ENCODE measurements around the gene FXYD1. TPM values are rescaled to one million over a fixed set of nuclear protein-coding genes. Genes with fewer than 3 reads are reported as not detected.
A peak's percentile ranks its signal among the peaks of the same experiment; 100 is the strongest.

Gene FXYD1
- total and polyA plus RNA-seq, 12 donors = 251 to 819 (median 578) TPM

DNA sequence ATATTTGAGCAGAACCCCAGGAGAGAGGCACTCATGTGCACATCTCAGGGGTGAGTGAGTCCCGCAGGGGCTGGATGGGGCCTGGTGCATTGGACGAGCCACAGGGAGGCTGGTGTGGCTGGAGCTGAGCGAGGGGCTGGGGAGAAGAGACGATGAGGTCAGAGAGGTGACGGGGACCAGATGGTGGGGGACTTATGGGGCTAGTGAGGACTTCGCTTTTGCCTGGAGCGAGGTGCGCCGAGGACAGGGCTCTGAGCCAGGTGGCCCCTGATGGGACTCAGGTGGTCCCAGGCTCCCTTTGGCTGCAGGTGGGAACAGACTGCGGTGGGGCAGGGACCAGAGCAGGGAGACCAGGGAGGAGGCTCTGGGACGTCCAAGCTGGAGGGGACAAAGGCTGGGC, 29.9 kb upstream of the FXYD1 start:
- TF ChIP-seq, protein P1, sequence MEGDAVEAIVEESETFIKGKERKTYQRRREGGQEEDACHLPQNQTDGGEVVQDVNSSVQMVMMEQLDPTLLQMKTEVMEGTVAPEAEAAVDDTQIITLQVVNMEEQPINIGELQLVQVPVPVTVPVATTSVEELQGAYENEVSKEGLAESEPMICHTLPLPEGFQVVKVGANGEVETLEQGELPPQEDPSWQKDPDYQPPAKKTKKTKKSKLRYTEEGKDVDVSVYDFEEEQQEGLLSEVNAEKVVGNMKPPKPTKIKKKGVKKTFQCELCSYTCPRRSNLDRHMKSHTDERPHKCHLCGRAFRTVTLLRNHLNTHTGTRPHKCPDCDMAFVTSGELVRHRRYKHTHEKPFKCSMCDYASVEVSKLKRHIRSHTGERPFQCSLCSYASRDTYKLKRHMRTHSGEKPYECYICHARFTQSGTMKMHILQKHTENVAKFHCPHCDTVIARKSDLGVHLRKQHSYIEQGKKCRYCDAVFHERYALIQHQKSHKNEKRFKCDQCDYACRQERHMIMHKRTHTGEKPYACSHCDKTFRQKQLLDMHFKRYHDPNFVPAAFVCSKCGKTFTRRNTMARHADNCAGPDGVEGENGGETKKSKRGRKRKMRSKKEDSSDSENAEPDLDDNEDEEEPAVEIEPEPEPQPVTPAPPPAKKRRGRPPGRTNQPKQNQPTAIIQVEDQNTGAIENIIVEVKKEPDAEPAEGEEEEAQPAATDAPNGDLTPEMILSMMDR (IDR thresholded peaks at IDR 0.05) = no peak
- no peak overlapping the region for H3K27ac ChIP-seq
- ATAC-seq = no peak

DNA sequence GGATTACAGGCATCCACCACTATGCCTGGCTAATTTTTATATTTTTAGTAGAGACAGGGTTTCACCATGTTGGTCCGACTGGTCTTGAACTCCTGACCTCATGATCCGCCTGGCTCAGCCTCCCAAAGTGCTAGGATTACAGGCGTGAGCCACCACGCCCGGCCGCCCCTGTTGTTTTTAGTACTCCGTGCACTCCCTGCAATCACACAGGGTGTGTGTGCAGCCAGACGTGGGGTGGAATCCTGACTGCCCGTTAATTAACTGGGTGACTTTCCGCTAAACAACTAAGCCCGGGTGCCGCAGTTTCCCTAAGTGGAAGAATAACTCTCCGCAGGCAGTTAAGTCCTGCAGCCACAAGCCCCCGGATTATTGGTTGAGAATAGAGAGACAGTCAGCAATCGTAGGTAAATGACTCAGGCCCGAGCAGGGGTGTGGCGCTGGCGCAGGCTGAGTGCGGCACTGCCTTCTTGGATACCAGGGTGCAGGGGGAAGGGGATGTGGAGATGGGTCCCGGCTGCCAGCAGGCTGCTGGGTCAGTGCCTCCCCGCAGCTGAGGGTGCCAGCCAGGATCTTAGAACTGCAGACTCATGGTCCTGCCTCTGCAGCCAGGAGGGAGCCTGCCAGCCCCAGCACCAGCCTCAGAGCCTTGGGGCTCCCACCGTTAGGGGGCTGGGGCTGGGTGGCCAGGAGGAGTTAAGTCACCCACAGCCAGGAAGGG, 29.1 kb upstream of the FXYD1 start:
- Histone ChIP-seq H3K4me3 (no peak overlapping the region), H3K27ac (no peak overlapping the region), H3K4me1 (peaks cover 0 to 7% (median 4%) of the 10 kb centered on the region in 9 donors), H3K27me3 (peaks cover 0 to 3% (median 0%) of the 10 kb centered on the region in 7 donors), H3K36me3 (no peaks in the 10 kb centered on the region), H3K9me3 (no peaks in the 10 kb centered on the region)
- 81 to 84% methylated on average over 22 of the region's 22 CpGs for WGBS, 2 donors
- TF ChIP-seq, protein P1 (IDR thresholded peaks at IDR 0.05) = no peak
- ATAC-seq (peak in 2 of 8 donors; percentile 21 to 25), DNase-seq (no peak)
- intact Hi-C loops (cut with DNase I) = no loop called here

More for the DNA sequence above, 29.9 kb upstream of the FXYD1 start:
- WGBS, 2 donors = 84 to 86% methylated on average over 11 of the region's 11 CpGs
- H3K4me1 ChIP-seq = peaks cover 0 to 4% (median 0%) of the 10 kb centered on the region in 9 donors
- H3K36me3 ChIP-seq = no peaks in the 10 kb centered on the region
- H3K4me3 ChIP-seq = no peak overlapping the region
- peaks cover 0 to 3% (median 0%) of the 10 kb centered on the region in 7 donors for H3K27me3 ChIP-seq
- DNase-seq = no peak
- intact Hi-C loops (cut with DNase I) = no loop called here
- H3K9me3 ChIP-seq = no peaks in the 10 kb centered on the region

DNA sequence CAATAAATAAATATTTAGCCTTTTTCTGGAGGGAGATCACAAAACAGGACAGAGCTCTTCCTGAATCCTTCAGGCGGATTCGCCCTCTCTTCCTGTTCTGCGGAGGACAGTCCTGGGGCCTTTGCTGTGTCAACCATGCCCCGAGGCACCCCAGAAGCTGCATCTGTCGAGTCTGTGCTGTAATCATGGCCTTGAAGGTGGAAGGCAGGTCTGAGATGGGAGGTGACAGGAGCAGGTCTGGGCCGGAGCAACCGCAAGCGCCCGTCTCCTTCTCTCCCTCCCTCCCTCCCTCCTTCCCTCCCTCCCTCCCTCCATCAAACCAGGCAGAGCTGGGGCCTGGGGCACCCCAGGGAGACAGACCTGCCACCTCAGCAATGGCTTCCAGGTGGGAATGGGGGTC, 27.6 kb upstream of the FXYD1 start:
- DNase-seq = no peak
- Histone ChIP-seq H3K4me1 (peaks cover 4 to 13% (median 12%) of the 10 kb centered on the region in 9 donors), H3K36me3 (no peaks in the 10 kb centered on the region), H3K4me3 (no peak overlapping the region), H3K27me3 (peaks cover 0 to 3% (median 0%) of the 10 kb centered on the region in 7 donors), H3K27ac (no peak overlapping the region), H3K9me3 (no peaks in the 10 kb centered on the region)
- intact Hi-C loops (cut with DNase I) = no loop called here
- ATAC-seq = no peak
- TF ChIP-seq, protein P1 (IDR thresholded peaks at IDR 0.05) = no peak
- 64 to 65% methylated on average over 9 of the region's 9 CpGs for WGBS, 2 donors

DNA sequence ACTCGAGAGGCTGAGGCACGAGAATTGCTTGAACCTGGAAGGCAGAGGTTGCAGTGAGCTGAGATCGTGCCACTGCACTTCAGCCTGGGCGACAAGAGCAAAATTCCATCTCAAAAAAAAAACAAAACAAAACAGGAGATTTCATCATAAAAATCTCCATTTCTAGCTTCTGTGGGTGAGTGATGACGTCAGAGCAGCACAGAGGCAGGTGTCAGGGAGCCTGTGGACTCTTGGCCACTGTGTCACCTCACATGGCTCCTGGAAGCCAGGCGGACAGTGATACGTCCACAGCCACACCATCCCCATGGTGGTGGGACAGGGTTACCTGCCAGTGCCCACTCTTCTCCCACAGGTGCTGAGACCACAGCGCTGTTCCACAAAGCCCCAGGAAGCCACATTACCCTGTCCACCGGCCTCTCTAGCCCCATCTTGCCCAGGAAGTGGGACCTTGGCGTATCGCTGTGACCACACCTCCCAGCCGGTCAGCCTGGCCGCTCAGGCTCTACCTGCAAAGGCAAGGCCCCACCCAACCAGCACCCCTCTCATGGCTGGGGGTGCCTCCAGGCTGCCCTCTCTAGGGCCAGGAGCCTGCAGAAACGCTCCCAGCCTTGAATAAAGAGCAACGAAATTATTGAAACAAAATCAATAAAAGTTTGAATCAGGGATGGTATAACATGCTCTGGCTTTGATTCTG, 25.5 kb upstream of the FXYD1 start:
- TF ChIP-seq, protein P1 (IDR thresholded peaks at IDR 0.05) = no peak
- ATAC-seq (no peak), DNase-seq (no peak)
- Histone ChIP-seq H3K4me3 (no peak overlapping the region), H3K27ac (no peak overlapping the region), H3K9me3 (no peaks in the 10 kb centered on the region), H3K4me1 (peaks cover 4 to 13% (median 12%) of the 10 kb centered on the region in 9 donors), H3K36me3 (no peaks in the 10 kb centered on the region), H3K27me3 (peaks cover 0 to 3% (median 0%) of the 10 kb centered on the region in 7 donors)
- 87 to 91% methylated on average over 15 of the region's 15 CpGs for WGBS, 2 donors
- intact Hi-C loops (cut with DNase I) = no loop called here

Measured in heart right ventricle (tissue), 16 donors.